ENCODE measurements around the gene PIP4K2A. TPM values are rescaled to one million over a fixed set of nuclear protein-coding genes. Genes with fewer than 3 reads are reported as not detected.

Gene PIP4K2A
- total RNA-seq, 4 donors from 2014 or later, result 7.4 to 60.3 (median 9.9) TPM

- no peak overlapping the region for H3K4me3 ChIP-seq
- H3K36me3 ChIP-seq, result no peaks in the 10 kb centered on the region
- 95% methylated on average over 10 of the region's 20 CpGs for WGBS
- peaks cover 38% of the 10 kb centered on the region for H3K4me1 ChIP-seq
- no peaks in the 10 kb centered on the region for H3K27me3 ChIP-seq
- H3K27ac ChIP-seq, result no peak overlapping the region
- TF ChIP-seq POLR2A (IDR thresholded peaks at IDR 0.05), result no peak
- no peak for TF ChIP-seq POLR2AphosphoS5 (IDR thresholded peaks at IDR 0.05)
- no peak for TF ChIP-seq EP300 (IDR thresholded peaks at IDR 0.05)
- TF ChIP-seq CTCF (IDR thresholded peaks at IDR 0.05), result no peak
- no peaks in the 10 kb centered on the region for H3K9me3 ChIP-seq
- DNase-seq (ENCODE audit: low spot score in 2 of 2), result no peak
Measured at GRCh38 chr10:22622242-22622806, 92.1 kb downstream of the PIP4K2A start.

- Histone ChIP-seq H3K9me3 (no peaks in the 10 kb centered on the region), H3K27me3 (no peaks in the 10 kb centered on the region), H3K27ac (no peak overlapping the region), H3K36me3 (no peaks in the 10 kb centered on the region), H3K4me3 (no peak overlapping the region), H3K4me1 (peaks cover 38% of the 10 kb centered on the region)
- 83% methylated on average over 3 of the region's 3 CpGs for WGBS
- TF ChIP-seq EP300 (IDR thresholded peaks at IDR 0.05), result no peak
- no peak for TF ChIP-seq CTCF (IDR thresholded peaks at IDR 0.05)
- no peak for TF ChIP-seq POLR2A (IDR thresholded peaks at IDR 0.05)
- no peak for TF ChIP-seq POLR2AphosphoS5 (IDR thresholded peaks at IDR 0.05)
- DNase-seq (ENCODE audit: low spot score in 2 of 2), result no peak
Measured at GRCh38 chr10:22621726-22622125, 92.7 kb downstream of the PIP4K2A start.

DNA sequence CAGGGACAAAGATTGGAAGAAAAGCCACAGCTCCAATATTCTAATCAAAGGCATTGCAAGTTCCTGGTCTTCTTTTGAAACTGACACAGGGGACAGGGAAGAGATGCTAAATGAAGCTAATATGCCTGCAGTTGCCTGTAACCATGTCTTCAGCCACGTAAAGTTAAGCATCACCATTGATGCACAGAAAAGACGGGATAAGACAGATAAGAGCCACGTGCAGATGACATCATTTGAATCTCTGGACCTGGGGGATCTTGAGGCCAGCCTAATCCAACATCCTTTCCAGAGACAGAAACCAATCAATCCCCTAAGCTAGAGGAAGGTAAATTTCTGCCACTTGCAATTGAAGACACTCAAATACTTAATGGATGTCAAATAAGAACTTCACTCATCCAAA lies 93.4 kb downstream of the PIP4K2A start:
- no peak for TF ChIP-seq EP300 (IDR thresholded peaks at IDR 0.05)
- TF ChIP-seq POLR2A (IDR thresholded peaks at IDR 0.05), result no peak
- TF ChIP-seq CTCF (IDR thresholded peaks at IDR 0.05), result no peak
- TF ChIP-seq POLR2AphosphoS5 (IDR thresholded peaks at IDR 0.05), result no peak
- WGBS, result 71% methylated on average over 3 of the region's 3 CpGs
- Histone ChIP-seq H3K27ac (no peak overlapping the region), H3K4me1 (peaks cover 35% of the 10 kb centered on the region), H3K4me3 (no peak overlapping the region), H3K27me3 (no peaks in the 10 kb centered on the region), H3K9me3 (no peaks in the 10 kb centered on the region), H3K36me3 (no peaks in the 10 kb centered on the region)
- DNase-seq (ENCODE audit: low spot score in 2 of 2), result no peak

DNA sequence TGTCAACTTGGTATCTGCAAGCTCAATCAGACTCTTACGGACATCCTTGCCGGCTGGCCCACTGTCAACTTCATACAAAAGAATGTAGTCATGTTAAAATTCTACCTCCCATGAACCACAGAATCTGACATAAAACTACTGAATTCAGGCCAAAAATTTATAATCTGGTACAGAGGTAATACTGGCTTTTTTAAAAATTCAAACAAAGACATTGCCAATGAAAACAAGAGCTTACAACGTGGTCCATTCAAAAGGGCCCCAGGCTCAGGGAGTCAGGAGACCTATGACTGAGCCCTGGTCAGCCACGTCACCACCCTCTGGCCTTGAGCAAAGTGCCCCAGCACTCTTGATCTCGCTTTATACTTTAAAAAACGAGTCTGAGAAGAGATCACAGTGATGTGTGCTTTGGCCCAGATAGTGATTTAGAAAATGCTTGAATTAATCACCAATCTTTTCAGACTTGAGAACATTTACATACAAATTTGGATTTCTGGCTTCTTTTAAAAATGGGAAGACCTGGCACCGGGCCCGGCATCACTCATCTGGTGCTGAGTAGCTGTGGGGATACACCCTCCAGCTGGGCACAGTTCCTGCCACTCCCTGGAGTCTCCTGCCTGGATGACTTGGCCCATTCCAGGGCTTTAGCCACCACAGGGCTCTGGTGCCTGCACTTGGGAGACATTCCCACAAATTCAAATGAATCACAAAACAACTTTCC lies 94.1 kb downstream of the PIP4K2A start:
- Histone ChIP-seq H3K9me3 (no peaks in the 10 kb centered on the region), H3K4me3 (no peak overlapping the region), H3K27me3 (no peaks in the 10 kb centered on the region), H3K4me1 (peaks cover 41% of the 10 kb centered on the region), H3K36me3 (no peaks in the 10 kb centered on the region), H3K27ac (peak overlapping the region; percentile 50)
- TF ChIP-seq EP300 (IDR thresholded peaks at IDR 0.05) (no peak), POLR2A (IDR thresholded peaks at IDR 0.05) (no peak), CTCF (IDR thresholded peaks at IDR 0.05) (no peak), POLR2AphosphoS5 (IDR thresholded peaks at IDR 0.05) (no peak)
- 15% methylated on average over 8 of the region's 8 CpGs for WGBS
- DNase-seq (ENCODE audit: low spot score in 2 of 2), result peak; percentile 88 to 89

GRCh38 chr10:22619101-22619500 lies 95.3 kb downstream of the PIP4K2A start:
- H3K27me3 ChIP-seq, result no peaks in the 10 kb centered on the region
- H3K9me3 ChIP-seq, result no peaks in the 10 kb centered on the region
- no peak overlapping the region for H3K4me3 ChIP-seq
- H3K27ac ChIP-seq, result no peak overlapping the region
- DNase-seq (ENCODE audit: low spot score in 2 of 2), result no peak
- TF ChIP-seq EP300 (IDR thresholded peaks at IDR 0.05) (no peak), POLR2A (IDR thresholded peaks at IDR 0.05) (no peak), POLR2AphosphoS5 (IDR thresholded peaks at IDR 0.05) (no peak), CTCF (IDR thresholded peaks at IDR 0.05) (no peak)
- H3K4me1 ChIP-seq, result peaks cover 45% of the 10 kb centered on the region
- no peaks in the 10 kb centered on the region for H3K36me3 ChIP-seq
- WGBS, result 69% methylated on average over 2 of the region's 2 CpGs

Measured in suprapubic skin (tissue), 4 donors.